Sigmoid colon (tissue), 4 donors: ENCODE measurements around the gene SBF2.

ENCODE experiments used
- CTCF ChIP-seq, 4 experiments: fragments of 450-650 bp in 3 of 4; fragments of 200-600 bp in 1 of 4; IDR thresholded peaks; one replicate each; pipeline ENCODE4 v1.5.1; 2016 to 2019; ENCODE audit warnings: antibody characterized with exemption in 4 of 4, mild to moderate bottlenecking in 3 of 4, moderate library complexity in 2 of 4
- POLR2A ChIP-seq, 2 donors: fragments of 450-650 bp; IDR thresholded peaks; one replicate each; pipeline ENCODE4 v1.6.1; 2016; ENCODE audit warnings: antibody characterized with exemption in 2 of 2, mild to moderate bottlenecking in 2 of 2, moderate library complexity in 2 of 2
- POLR2AphosphoS5 ChIP-seq, 4 donors: sonication (generic); formaldehyde crosslinking; IDR thresholded peaks; one replicate each; pipeline ENCODE4 v1.6.1; 2017; ENCODE audit warnings: antibody characterized with exemption in 4 of 4

- TF ChIP-seq POLR2A (IDR thresholded peaks at IDR 0.05), result no peak
- TF ChIP-seq CTCF (IDR thresholded peaks at IDR 0.05), result no peak
- TF ChIP-seq POLR2AphosphoS5 (IDR thresholded peaks at IDR 0.05), result peak; percentile 27 to 61 (median 55)
These were observed 32.3 kb upstream of the SBF2 start for GRCh38 chr11:10326012-10326964.
